Tongue (tissue), 2 donors: ENCODE results near the gene ANAPC10. TPM values are rescaled to one million over a fixed set of nuclear protein-coding genes. Genes with fewer than 3 reads are reported as not detected.
"Not testable (repeated sequence)": the region's sequence is repeated elsewhere in the genome, so short reads cannot be mapped to it uniquely, and the experiment has no call there.

Source experiments
- DNase-seq: peaks from one replicate; pipeline ENCODE4 v3.0.0-alpha.2; 2015
- total RNA-seq: library from RNA; depleted of rRNA; stranded (reverse); fragments of >200 nt; gene quantifications from one replicate; pipeline ENCODE4 v1.2.3, GENCODE V29; 2014

ANAPC10 gene
- total RNA-seq, 1 donor from 2014 or later = 41.5 TPM

- DNase-seq = no peak
Measured at GRCh38 chr4:145001635-145002034, 96.4 kb downstream of the ANAPC10 start.

DNA sequence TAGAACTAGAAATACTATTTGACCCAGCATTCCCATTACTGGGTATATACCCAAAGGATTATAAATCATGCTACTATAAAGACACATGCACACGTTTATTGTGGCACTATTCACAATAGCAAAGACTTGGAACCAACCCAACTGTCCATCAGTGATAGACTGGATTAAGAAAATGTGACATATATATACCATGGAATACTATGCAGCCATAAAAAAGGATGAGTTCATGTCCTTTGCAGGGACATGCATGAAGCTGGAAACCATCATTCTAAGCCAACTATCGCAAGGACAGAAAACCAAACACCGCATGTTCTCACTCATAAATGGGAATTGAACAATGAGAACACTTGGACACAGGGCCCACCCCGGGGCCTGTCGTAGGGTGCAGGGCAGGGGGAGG lies 97.3 kb downstream of the ANAPC10 start:
- DNase-seq = not testable (repeated sequence)

DNA sequence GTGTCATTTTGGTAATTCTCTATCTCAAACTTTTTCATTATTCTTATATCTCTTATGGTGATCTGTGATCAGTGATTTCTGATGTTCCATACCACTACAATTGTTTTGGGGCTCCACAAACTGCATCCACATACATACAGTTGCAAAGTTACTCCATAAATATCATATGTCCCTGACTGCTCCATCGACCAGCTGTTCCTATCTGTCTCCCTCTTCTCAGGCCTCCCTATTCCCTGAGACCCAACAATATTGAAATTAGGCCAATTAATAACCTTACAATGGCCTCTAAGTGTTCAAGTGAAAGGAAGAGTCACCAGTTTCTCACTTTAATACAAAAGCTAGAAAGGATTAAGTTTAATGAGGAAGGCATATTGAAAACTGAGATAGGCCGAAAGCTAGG lies 108.7 kb downstream of the ANAPC10 start:
- peak; percentile 79 for DNase-seq

- no peak for DNase-seq
Measured at GRCh38 chr4:144985531-144985930, 112.5 kb downstream of the ANAPC10 start.

- DNase-seq = no peak
Measured at GRCh38 chr4:144985014-144985413, 113.0 kb downstream of the ANAPC10 start.

- DNase-seq = no peak
Measured at GRCh38 chr4:144984241-144984640, 113.8 kb downstream of the ANAPC10 start.

GRCh38 chr4:144975718-144976117 lies 122.3 kb downstream of the ANAPC10 start:
- no peak for DNase-seq

DNA sequence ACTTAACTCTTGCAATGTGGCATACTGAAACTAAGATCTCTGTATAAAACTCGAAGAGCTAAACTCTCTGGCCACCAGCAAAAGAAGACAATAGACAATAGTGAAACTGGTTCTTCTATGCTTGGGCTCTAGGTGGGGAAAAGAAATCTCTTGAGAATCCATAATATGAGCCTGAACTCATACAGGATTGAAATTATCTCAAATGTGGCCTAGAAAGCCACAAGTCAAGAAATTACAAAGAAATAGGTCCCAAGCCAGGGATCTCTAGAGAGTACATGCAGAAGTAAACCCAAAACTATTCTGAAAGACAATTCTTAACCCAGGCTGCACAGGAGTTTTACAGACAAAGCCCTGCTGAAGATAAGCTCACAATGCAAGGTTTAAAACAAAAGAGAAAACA lies 127.4 kb downstream of the ANAPC10 start:
- DNase-seq = no peak

DNA sequence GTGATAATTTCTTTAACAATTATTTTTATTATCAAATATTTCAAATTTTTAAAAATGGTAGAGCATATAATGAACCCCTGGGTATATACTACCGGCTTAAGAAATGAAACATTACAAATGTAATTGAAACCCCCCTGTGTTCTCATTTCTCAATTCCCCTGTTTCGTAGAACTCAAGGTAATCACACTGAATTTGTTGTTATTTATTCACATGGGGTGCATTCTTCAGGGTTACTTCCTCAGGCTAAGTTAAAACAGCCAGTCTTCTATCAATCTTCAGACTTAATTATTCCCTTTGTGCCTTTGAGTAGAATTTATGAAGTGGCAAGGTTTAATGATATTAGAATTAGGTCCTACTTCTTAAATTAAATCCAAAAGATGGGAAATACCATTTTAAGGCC lies 128.2 kb downstream of the ANAPC10 start:
- DNase-seq = no peak

GRCh38 chr4:144968606-144969005 lies 129.4 kb downstream of the ANAPC10 start:
- DNase-seq = no peak

DNA sequence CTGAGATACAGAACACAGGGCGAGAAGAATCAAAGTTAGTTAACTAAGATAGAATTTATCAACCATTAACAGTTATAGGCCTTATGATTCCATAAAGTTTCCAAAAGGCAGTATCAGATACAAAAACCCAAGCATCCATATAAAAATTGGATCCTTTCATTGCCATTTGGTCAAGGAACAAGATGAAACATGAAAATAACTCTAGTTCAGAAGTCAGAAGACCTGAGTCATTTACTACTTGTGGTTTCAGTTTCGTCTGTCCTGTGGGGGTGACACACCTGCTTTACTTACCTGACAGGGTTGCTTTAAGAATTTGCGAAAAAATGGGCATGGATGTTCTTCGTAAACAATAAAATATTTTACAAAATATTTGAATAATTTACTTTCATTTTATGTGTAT lies 130.8 kb downstream of the ANAPC10 start:
- DNase-seq = no peak

DNA sequence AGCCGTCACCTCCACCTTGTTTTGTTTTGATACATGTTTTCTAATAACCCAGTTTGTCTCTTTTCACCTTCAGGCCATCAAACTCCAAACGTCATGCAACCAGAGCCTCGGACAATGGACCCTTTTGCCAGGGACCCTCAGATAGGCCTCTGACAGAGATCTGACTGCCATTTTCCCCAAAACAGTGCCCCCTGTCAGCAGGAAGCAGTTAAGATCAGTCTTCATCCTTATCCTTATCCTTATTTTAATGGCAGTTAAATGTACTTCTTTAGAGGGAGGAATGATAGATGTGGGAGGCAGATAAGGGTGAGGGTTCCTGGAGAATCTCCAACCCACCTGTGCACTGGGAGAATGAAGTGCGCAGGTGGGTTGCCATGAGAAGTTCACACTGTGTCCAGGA lies 135.7 kb downstream of the ANAPC10 start:
- DNase-seq = no peak

DNA sequence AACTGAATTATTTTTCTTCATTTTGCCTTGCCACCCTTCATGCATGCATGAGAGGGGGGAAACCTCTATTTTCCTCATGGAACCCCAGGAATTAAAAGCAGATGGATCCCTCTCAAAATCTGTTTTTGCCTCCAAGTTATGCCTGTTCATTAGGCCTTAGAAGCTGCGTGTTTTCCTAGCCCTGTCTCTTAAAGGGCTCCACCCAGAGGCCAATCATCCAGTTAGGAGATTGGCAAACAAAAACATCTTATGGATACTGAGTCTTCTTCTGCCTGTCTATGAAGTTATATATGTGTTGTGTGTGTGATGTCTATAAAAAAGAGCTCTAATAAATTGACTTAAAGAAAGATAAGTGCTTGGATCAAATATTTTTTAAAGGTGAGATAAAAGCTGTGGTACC lies 142.9 kb downstream of the ANAPC10 start:
- DNase-seq = no peak

DNA sequence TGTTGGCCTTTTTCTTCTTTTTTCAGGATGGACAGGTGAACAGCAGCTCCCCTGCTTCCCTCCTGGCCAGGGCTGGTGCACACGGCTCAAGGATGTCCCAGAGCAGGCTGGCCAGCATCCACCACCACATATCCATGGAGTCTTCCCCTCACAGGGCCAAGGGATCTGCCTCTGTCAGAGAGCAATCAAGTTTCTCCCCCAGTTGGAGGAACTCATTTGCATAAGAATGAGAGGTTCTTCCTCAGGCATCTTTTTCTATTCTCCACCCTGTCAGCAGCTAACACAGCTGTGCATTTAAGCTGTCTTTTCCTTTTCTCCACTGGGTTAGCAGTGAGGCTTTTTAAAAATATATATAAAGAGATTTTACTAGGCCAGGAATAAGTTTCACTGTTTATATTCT lies 143.8 kb downstream of the ANAPC10 start:
- DNase-seq = no peak

DNA sequence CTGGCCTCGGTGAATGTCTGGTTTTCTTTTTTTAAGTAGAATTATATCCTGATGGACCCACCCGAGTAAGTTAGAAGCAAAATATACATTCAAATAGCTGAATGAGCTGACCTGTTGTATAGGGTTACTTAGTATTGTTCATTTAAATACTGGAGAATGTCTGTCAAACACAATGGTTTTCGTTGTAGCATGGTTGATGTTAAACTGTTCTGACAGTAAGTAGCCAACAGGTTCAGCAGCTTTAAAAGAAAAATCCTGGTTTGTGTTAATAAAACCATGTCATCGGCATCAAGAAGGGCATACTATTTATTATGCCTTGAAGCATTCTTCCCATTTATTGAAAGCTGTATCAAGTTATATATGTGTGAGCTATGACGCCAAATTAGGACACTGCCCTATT lies 149.6 kb downstream of the ANAPC10 start:
- no peak for DNase-seq

DNA sequence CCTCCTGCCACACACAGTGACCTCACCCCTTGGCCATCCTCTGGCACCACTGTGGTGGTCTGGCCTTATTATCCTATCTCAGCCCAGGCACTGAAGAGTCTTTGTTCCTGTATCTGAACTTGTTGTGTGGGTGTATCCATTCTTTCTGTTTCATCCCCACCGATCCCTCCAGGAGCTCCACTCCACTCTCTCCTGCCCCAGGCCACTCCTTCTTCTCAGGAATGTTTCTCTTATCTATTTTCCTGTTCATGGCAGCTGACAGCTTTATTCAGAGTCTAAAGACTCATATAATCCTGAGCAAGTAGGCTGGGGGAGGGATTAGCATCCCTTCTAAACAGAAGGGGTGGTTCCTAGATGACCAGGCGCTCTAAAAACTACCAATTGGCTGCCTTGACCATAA lies 150.0 kb downstream of the ANAPC10 start:
- DNase-seq = no peak

Other genes starting within 250 kb of the ANAPC10 start
- gene ABCE1, start 115 bp upstream of the ANAPC10 start, total RNA-seq = 115 TPM
- gene OTUD4, start 82.4 kb upstream of the ANAPC10 start, total RNA-seq = 110 TPM